ENCODE measurements around the gene ABHD14A.

GRCh38 chr3:52002748-52003147 is 27.9 kb downstream of the ABHD14A start:
- TF ChIP-seq CTCF (IDR thresholded peaks at IDR 0.05) = no peak
- no peak for TF ChIP-seq POLR2A (IDR thresholded peaks at IDR 0.05)

All from body of pancreas (tissue), 4 donors.